Karpas-422 (cell line): ENCODE data around the gene LRRN4CL. TPM values are rescaled to one million over a fixed set of nuclear protein-coding genes. Genes with fewer than 3 reads are reported as not detected.

ENCODE experiments used
- DNase-seq: peaks from one replicate; pipeline ENCODE4 v3.0.0-alpha.2; 2015
- H2AFZ ChIP-seq: fragments of 200-600 bp; sonication (generic); 2 replicates; pipeline ENCODE4 v1.6.1; 2014; ENCODE audit warnings: antibody characterized with exemption, low read length, mixed read lengths
- H3K27ac ChIP-seq: fragments of 200-600 bp; sonication (generic); 2 replicates; pipeline ENCODE4 v1.5.1; 2014; ENCODE audit warnings: mild to moderate bottlenecking, low read length, moderate library complexity
- H3K27me3 ChIP-seq: fragments of 200-600 bp; sonication (generic); 2 replicates; pipeline ENCODE4 v1.6.1; 2014; ENCODE audit warnings: low read length, mixed read lengths
- H3K36me3 ChIP-seq: fragments of 200-600 bp; sonication (generic); 2 replicates; pipeline ENCODE4 v1.6.1; 2014; ENCODE audit warnings: low read length, mixed read lengths; ENCODE audit not compliant: insufficient read depth
- H3K4me1 ChIP-seq: fragments of 200-600 bp; sonication (generic); 2 replicates; pipeline ENCODE4 v1.6.1; 2014; ENCODE audit warnings: mild to moderate bottlenecking, low read length, mixed read lengths
- H3K4me2 ChIP-seq: fragments of 200-600 bp; sonication (generic); 2 replicates; pipeline ENCODE4 v1.6.1; 2014; ENCODE audit warnings: low read length, low read depth, mild to moderate bottlenecking; ENCODE audit not compliant: poor library complexity, severe bottlenecking
- H3K4me3 ChIP-seq: fragments of 200-600 bp; sonication (generic); 2 replicates; pipeline ENCODE4 v1.5.1; 2014; ENCODE audit warnings: mild to moderate bottlenecking, antibody characterized with exemption, low read length, mixed read lengths
- H3K79me2 ChIP-seq: fragments of 200-600 bp; sonication (generic); 2 replicates; pipeline ENCODE4 v1.6.1; 2014; ENCODE audit warnings: mild to moderate bottlenecking, low read length, mixed read lengths
- H3K9ac ChIP-seq: fragments of 200-600 bp; sonication (generic); 2 replicates; pipeline ENCODE4 v1.6.0; 2014; ENCODE audit warnings: low read length
- H3K9me2 ChIP-seq: fragments of 200-600 bp; sonication (generic), shearing (Covaris generic); replicated peaks from 2 replicates; pipeline ENCODE4 v1.6.0; 2014; ENCODE audit warnings: mild to moderate bottlenecking, low read length, moderate library complexity; ENCODE audit not compliant: insufficient read depth
- H3K9me3 ChIP-seq: fragments of 300-700, 200-600 bp; sonication (generic); 2 replicates; pipeline ENCODE4 v1.6.1; 2014; ENCODE audit warnings: low read length, mixed read lengths
- H4K20me1 ChIP-seq: fragments of 200-600 bp; sonication (generic); 2 replicates; pipeline ENCODE4 v1.6.1; 2014; ENCODE audit warnings: mild to moderate bottlenecking, antibody characterized with exemption, low read length, low read depth; ENCODE audit not compliant: insufficient read depth
- small RNA-seq: library from RNA; depleted of rRNA; stranded (forward); fragments of <200 nt; gene quantifications from one replicate; pipeline ENCODE3, GENCODE V24; 2014
- total RNA-seq: library from RNA; depleted of rRNA; stranded (reverse); fragments of >200 nt; shearing (Covaris generic); gene quantifications from 2 replicates; pipeline ENCODE4 v1.2.3, GENCODE V29; 2014; ENCODE audit warnings: low replicate concordance; rRNA removed

Gene LRRN4CL
- total RNA-seq, 1 experiment from 2014 or later, result 0.45 TPM

- Histone ChIP-seq H3K9ac (peak overlapping the region; percentile 39; the same call in 1 of the 2 replicates), H3K4me3 (0 out of 2 replicates have a peak overlapping the region, but pooled peaks have one; percentile 32), H3K4me2 (peak overlapping the region; percentile 54), H3K9me3 (no peaks in the 10 kb centered on the region), H3K79me2 (peaks cover 59% of the 10 kb centered on the region), H3K27me3 (no peaks in the 10 kb centered on the region), H3K27ac (no peak overlapping the region), H3K36me3 (peaks cover 13% of the 10 kb centered on the region; the same call in 1 of the 2 replicates), H3K4me1 (peaks cover 23% of the 10 kb centered on the region), H4K20me1 (peaks cover 5% of the 10 kb centered on the region), H2AFZ (no peak overlapping the region), H3K9me2 (no peaks in the 10 kb centered on the region)
- DNase-seq, result no peak
Observed at GRCh38 chr11:62646825-62647608, 42.3 kb downstream of the LRRN4CL start.

- peak within 1 kb of the TSS; percentile 95 for H3K4me3 ChIP-seq
- H3K9me3 ChIP-seq, result no peaks in the 10 kb centered on the region
- H3K9ac ChIP-seq, result peak within 1 kb of the TSS; percentile 95
- H3K27ac ChIP-seq, result peak within 1 kb of the TSS; percentile 73
- H3K79me2 ChIP-seq, result peaks cover 58% of the 10 kb centered on the region
- peaks cover 13% of the 10 kb centered on the region; the same call in 1 of the 2 replicates for H3K36me3 ChIP-seq
- H2AFZ ChIP-seq, result no peak within 1 kb of the TSS
- peaks cover 15% of the 10 kb centered on the region for H3K4me1 ChIP-seq
- no peaks in the 10 kb centered on the region for H3K9me2 ChIP-seq
- peaks cover 5% of the 10 kb centered on the region for H4K20me1 ChIP-seq
- peak within 1 kb of the TSS; percentile 72 for H3K4me2 ChIP-seq
- no peaks in the 10 kb centered on the region for H3K27me3 ChIP-seq
- DNase-seq, result peak; percentile 99
Observed at GRCh38 chr11:62645946-62646824, 43.1 kb downstream of the LRRN4CL start, which contains the start of gene GANAB. GANAB (minus strand) TSS chr11:62646613; CDS start chr11:62646599, 14 bp downstream.

GRCh38 chr11:62645671-62645945 is 43.7 kb downstream of the LRRN4CL start:
- no peak for DNase-seq
- Histone ChIP-seq H3K4me1 (peaks cover 15% of the 10 kb centered on the region), H3K4me2 (peak overlapping the region; percentile 72), H3K79me2 (peaks cover 57% of the 10 kb centered on the region), H3K9me3 (no peaks in the 10 kb centered on the region), H4K20me1 (peaks cover 5% of the 10 kb centered on the region), H3K9me2 (no peaks in the 10 kb centered on the region), H3K36me3 (peaks cover 11% of the 10 kb centered on the region; the same call in 1 of the 2 replicates), H3K27ac (peak overlapping the region; percentile 73), H3K27me3 (no peaks in the 10 kb centered on the region), H2AFZ (no peak overlapping the region), H3K9ac (peak overlapping the region; percentile 95), H3K4me3 (peak overlapping the region; percentile 95)

- peaks cover 15% of the 10 kb centered on the region; the same call in 1 of the 2 replicates for H3K36me3 ChIP-seq
Observed at GRCh38 chr11:62644220-62644619, 45.1 kb downstream of the LRRN4CL start.

More at GRCh38 chr11:62644220-62644619, 45.1 kb downstream of the LRRN4CL start:
- Histone ChIP-seq H3K4me3 (no peak overlapping the region), H3K9me2 (no peaks in the 10 kb centered on the region), H3K9ac (no peak overlapping the region), H3K27ac (no peak overlapping the region), H3K9me3 (no peaks in the 10 kb centered on the region), H4K20me1 (peaks cover 5% of the 10 kb centered on the region), H3K4me1 (peaks cover 15% of the 10 kb centered on the region), H2AFZ (no peak overlapping the region), H3K27me3 (no peaks in the 10 kb centered on the region), H3K79me2 (peaks cover 61% of the 10 kb centered on the region), H3K4me2 (peak overlapping the region; percentile 72)
- DNase-seq, result no peak

Small RNA genes within 50 kb of the gene (small RNA-seq; reads per million reads assigned to genes)
- gene SNORA57, result not detected

Other genes with a start within 250 kb of the LRRN4CL start
- gene AHNAK, start 142.7 kb downstream of the LRRN4CL start, total RNA-seq, result under 0.01 and 0.34 TPM in 2 replicates
- 1,351 and 2,115 TPM in 2 replicates for gene EEF1G, start 115.6 kb downstream of the LRRN4CL start, total RNA-seq
- 8.1 and 17.3 TPM in 2 replicates for gene TUT1, start 98.0 kb downstream of the LRRN4CL start, total RNA-seq
- gene MTA2, start 87.7 kb downstream of the LRRN4CL start, total RNA-seq, result 60.2 and 89.3 TPM in 2 replicates
- gene EML3, start 76.8 kb downstream of the LRRN4CL start, total RNA-seq, result 21.2 and 22.0 TPM in 2 replicates
- gene ROM1, start 76.3 kb downstream of the LRRN4CL start, total RNA-seq, result 0.45 and 1.2 TPM in 2 replicates
- gene B3GAT3, start 67.5 kb downstream of the LRRN4CL start, total RNA-seq, result 43.5 and 76.5 TPM in 2 replicates
- 98.5 and 104 TPM in 2 replicates for gene GANAB, start 42.9 kb downstream of the LRRN4CL start, total RNA-seq
- gene INTS5, start 36.2 kb downstream of the LRRN4CL start, total RNA-seq, result 17.4 and 26.0 TPM in 2 replicates
- gene C11orf98, start 24.3 kb downstream of the LRRN4CL start, total RNA-seq, result 83.6 and 158 TPM in 2 replicates
- 4.5 and 8.2 TPM in 2 replicates for gene CSKMT, start 24.2 kb downstream of the LRRN4CL start, total RNA-seq
- gene UQCC3, start 17.9 kb downstream of the LRRN4CL start, total RNA-seq, result 13.9 and 27.3 TPM in 2 replicates
- 18.4 and 28.8 TPM in 2 replicates for gene LBHD1, start 17.3 kb downstream of the LRRN4CL start, total RNA-seq
- gene UBXN1, start 10.5 kb downstream of the LRRN4CL start, total RNA-seq, result 160 and 334 TPM in 2 replicates
- 55.6 and 79.1 TPM in 2 replicates for gene BSCL2, start 17.9 kb upstream of the LRRN4CL start, total RNA-seq
- gene GNG3, start 18.1 kb upstream of the LRRN4CL start, total RNA-seq, result not detected in 2 replicates
- 10.6 and 13.9 TPM in 2 replicates for gene HNRNPUL2, start 37.9 kb upstream of the LRRN4CL start, total RNA-seq
- 48.9 and 49.2 TPM in 2 replicates for gene TTC9C, start 39.0 kb upstream of the LRRN4CL start, total RNA-seq
- gene ZBTB3, start 64.6 kb upstream of the LRRN4CL start, total RNA-seq, result 5.3 and 6.6 TPM in 2 replicates
- gene POLR2G, start 72.0 kb upstream of the LRRN4CL start, total RNA-seq, result 115 and 140 TPM in 2 replicates
- 10.4 and 30.1 TPM in 2 replicates for gene TAF6L, start 81.9 kb upstream of the LRRN4CL start, total RNA-seq
- gene TMEM179B, start 97.9 kb upstream of the LRRN4CL start, total RNA-seq, result 58.0 and 80.4 TPM in 2 replicates
- 22.2 and 34.6 TPM in 2 replicates for gene TMEM223, start 102.5 kb upstream of the LRRN4CL start, total RNA-seq
- 37.5 and 41.1 TPM in 2 replicates for gene NXF1, start 115.9 kb upstream of the LRRN4CL start, total RNA-seq
- 30.0 and 39.9 TPM in 2 replicates for gene STX5, start 142.5 kb upstream of the LRRN4CL start, total RNA-seq
- 2.7 TPM in 1 of 2 replicates, not detected in the other for gene TEX54, start 143.3 kb upstream of the LRRN4CL start, total RNA-seq
- gene WDR74, start 150.1 kb upstream of the LRRN4CL start, total RNA-seq, result 44.0 and 123 TPM in 2 replicates
- gene SLC3A2, start 191.4 kb upstream of the LRRN4CL start, total RNA-seq, result 167 and 208 TPM in 2 replicates
- not detected in 2 replicates for gene CHRM1, start 231.8 kb upstream of the LRRN4CL start, total RNA-seq